ENCODE measurements around the gene FASTKD3. TPM values are rescaled to one million over a fixed set of nuclear protein-coding genes. Genes with fewer than 3 reads are reported as not detected.

FASTKD3 gene
- total RNA-seq, 1 donor: 12.1 TPM

- H3K4me3 ChIP-seq (ENCODE audit: low read depth, low read length): no peak overlapping the region
- no peak for TF ChIP-seq CTCF (IDR thresholded peaks at IDR 0.05; ENCODE audit: insufficient read depth, low read length)
- no peak for DNase-seq (ENCODE audit: low read depth)
Observed at GRCh38 chr5:7894439-7894838, 25.6 kb upstream of the FASTKD3 start.

GRCh38 chr5:7888901-7889300 lies 20.1 kb upstream of the FASTKD3 start:
- no peak for DNase-seq (ENCODE audit: low read depth)
- TF ChIP-seq CTCF (IDR thresholded peaks at IDR 0.05; ENCODE audit: insufficient read depth, low read length): no peak
- H3K4me3 ChIP-seq (ENCODE audit: low read depth, low read length): no peak overlapping the region

DNA sequence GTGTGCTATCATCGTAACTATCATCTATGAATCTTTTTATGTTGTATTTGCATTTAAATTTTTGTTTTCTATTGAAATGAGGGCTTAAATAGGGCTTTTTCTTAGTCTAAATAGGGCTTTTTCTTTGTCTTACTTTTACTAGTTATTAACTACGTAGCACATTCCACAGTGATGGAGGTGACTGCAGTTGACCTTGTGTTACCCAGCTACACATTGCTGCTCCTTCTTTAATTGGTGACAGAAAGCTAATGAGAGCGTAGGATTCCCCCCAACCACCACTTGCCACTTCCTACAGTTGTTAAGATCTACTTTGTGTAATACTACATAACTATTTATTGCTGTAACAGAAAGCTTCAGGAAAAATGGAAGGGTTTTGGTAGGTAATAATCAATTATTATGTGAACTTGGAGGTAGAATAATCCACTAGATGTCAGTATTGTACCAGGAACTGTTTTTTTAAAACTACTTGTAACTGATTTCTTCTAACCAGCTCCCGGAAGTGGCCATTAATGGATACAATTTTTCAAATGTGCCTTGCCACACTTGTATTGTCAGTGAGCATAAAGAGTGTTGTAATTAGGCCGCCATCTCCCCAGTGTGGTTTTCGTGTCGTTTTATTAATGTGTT lies 18.1 kb upstream of the FASTKD3 start:
- no peak overlapping the region for H3K4me3 ChIP-seq (ENCODE audit: low read depth, low read length)
- peak; percentile 40 for TF ChIP-seq CTCF (IDR thresholded peaks at IDR 0.05; ENCODE audit: insufficient read depth, low read length)
- peak; percentile 73 for DNase-seq (ENCODE audit: low read depth)

DNA sequence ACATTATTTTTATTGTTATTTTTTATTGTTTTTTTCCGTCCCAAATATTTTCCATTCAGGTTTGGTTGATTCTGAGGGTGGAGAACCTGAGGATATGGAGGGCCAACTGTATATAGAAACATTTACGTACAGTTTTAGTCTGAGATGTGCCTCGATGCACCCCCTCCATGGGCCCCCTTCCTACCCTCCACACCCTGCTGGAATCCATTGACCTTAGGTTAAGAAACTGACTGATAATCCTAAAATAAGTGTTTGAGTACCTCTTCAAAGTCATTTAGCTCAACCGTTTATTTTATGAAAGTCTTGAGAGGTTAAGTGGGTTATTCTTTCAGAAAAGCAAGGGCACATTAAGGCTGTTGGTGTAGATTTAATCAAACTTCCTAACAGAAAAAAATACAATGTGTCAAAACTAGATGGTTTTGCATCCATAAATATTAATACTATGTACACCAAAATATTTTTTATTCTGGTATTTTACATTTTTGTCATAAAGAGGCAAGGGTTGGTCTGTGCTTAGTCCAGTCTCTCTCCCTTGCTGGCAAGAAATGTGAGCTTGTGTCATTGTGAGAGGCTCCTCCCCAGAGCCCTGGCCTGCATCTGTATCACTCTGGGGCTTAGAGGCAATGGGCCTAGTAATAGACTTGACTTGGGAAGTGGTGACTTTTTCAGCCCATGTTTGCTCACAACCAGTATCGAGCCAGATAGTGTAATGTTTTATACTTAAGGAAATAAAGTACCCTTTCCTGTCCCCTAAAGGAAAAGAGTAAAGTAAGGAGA lies 15.8 kb upstream of the FASTKD3 start:
- H3K4me3 ChIP-seq (ENCODE audit: low read depth, low read length): no peak overlapping the region
- peak; percentile 25 for DNase-seq (ENCODE audit: low read depth)
- TF ChIP-seq CTCF (IDR thresholded peaks at IDR 0.05; ENCODE audit: insufficient read depth, low read length): no peak

- no peak for DNase-seq (ENCODE audit: low read depth)
- no peak overlapping the region for H3K4me3 ChIP-seq (ENCODE audit: low read depth, low read length)
- no peak for TF ChIP-seq CTCF (IDR thresholded peaks at IDR 0.05; ENCODE audit: insufficient read depth, low read length)
Observed at GRCh38 chr5:7882926-7883325, 14.1 kb upstream of the FASTKD3 start.

GRCh38 chr5:7881816-7882215 lies 13.0 kb upstream of the FASTKD3 start:
- DNase-seq (ENCODE audit: low read depth): no peak
- no peak overlapping the region for H3K4me3 ChIP-seq (ENCODE audit: low read depth, low read length)
- TF ChIP-seq CTCF (IDR thresholded peaks at IDR 0.05; ENCODE audit: insufficient read depth, low read length): no peak
